ENCODE measurements around the gene TXLNG.

TXLNG gene

DNA sequence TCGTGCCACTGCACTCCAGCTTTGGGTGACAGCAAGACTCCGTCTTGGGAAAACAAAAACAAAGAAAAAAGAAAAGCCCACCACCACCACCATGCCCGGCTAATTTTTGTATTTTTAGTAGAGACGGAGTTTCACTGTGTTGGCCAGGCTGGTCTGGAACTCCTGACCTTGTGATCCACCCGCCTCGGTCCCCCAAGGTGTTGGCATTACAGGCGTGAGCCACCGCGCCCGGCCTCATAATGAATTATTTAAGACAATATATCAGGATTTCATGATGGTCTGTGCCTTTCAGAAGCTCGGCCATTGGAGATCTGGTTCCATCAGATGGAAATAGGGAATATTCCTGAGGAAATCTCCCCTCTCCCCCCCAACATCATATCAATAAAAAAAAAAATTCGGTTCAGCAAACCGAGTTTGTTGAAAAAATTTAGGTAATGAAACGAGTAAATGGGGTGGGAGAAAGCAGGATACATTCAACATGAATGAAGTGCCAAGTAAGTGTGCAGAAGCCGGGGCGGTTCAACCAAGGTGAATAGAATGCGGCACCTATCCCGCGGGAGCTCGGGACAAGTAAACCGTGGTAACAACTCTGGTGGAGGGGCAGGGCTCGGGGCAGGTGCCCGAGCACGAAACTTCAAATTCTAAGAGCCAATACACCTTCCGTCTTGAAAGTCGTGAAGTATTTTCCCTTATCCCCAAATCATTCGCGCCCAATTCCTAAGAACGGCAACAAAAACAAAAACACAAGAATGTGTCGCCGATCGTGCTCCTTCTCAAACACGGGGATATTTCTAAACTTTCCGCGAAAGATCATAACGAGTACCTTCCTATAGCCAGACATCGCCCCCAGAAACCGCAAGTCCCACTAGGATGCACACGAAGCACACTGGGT lies 773 bp upstream of the TXLNG start:
- DNase-seq, result no peak

DNA sequence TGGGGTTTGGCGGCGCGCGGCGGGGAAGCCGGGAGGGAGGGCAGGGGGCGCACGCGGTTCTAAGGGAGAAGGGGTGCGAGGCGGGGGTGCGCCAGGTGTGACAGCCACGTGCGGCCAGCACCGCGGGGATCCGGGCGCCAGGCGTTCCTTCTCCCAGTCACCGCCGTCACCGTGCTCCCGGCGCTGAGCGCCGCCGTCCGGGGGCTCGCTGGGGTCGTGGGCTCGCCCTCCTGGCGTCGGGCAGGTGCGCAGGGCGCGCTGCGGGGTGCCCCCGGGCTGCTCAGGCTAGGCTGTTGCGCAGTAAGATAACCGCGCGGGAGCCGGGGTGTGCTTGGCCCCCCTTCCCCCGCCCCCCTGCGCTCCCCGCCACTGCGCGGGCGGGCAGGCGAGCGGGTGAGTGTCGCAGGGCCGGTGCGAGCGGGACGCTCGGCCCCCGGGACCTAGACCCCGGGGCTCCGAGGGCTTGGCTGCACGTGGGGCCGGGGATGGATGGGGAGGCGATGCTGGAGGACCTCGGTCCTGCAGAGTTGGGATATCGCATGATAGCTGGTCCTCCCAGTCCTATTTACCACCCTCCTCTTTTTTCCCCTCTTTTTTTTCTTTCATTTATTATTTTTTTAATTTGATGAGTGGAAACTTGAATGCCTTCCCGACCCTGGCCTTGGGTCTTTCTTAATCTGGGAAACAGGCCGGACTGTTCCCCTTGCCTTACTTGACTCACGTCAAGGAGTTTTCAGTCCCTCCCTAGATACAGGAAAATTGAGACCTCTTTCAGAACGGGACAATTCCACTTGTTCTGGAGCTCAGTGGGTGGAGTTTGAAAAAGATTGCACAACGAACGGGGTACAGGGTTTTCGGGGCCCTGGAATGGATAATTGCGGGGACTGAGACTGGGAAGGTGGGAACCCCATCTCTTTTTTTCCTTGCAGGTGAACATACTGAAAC lies 797 bp downstream of the TXLNG start:
- DNase-seq, result no peak

DNA sequence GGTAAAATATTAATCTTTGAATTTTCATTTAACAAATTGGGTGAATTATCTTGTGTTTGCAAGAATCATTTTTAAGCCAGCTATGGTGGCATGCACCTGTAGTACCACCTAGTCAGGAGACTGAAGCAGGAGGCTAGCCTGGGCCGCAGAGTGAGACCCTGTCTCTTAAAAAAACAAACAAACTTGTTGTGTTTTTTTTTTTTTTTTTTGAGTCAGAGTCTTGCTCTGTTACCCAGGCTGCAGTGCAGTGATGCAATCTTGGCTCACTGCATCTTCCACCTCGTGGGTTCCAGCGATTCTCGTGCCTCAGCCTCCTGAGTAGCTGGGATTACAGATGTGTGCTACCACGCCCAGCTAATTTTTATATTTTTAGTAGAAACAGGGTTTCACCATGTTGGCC lies 2.2 kb downstream of the TXLNG start:
- no peak for DNase-seq

DNA sequence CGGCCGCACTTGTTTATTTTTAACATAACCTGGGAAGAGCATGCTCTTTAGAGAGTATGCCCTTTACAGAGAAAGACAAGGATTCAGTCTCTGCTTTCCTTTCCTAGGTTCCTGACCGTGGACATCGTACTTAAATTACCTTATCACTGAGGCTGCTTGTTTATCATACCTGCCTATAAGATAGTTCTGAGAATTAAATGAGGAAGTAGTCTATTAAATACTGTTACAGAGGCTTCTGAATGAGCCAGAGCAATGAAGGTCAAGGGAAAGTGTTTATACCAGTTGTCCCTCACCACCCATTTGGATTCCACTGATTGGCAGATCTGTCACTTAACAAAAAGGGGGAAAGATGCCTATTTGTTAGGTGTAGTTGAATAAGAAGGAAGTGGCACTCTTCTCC lies 10.0 kb downstream of the TXLNG start:
- DNase-seq, result no peak

DNA sequence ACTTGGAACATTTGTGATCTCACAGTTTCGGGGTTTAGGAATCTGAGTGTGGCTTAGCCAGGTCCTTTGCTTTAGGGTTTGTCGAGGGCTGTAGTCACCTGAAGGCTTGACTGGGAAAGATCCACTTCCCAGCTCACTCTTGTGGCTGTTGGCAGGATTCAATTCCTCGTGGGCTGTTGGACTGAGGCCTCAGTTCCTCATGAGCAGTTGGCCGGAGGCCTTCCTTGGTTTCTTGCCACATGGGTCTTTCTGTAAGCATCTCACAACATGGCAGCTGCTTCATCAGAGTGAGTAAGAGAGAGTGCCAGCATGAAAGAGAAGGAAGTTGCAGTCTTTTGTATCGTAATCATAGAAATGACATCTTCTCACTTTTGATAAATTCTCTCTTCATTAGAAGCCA lies 11.1 kb downstream of the TXLNG start:
- DNase-seq, result no peak

DNA sequence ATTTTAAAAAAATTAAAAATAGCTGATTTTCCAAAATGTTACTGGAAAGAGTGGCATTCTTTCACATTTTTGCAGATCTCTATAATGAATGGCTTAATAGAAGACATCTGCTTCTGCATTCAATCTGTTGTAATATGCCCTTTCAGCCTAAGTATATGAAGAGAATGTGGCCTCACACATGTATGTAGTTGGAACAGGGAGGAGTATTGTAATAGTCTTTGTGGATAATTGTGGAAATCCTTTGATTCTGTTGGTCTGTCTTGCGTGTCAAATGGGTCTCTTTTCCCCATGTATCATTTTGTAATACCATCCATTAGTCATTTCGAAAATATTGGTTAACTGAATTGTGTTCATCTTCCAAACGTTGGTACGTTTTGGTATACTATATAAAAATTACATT lies 11.6 kb downstream of the TXLNG start:
- no peak for DNase-seq

DNA sequence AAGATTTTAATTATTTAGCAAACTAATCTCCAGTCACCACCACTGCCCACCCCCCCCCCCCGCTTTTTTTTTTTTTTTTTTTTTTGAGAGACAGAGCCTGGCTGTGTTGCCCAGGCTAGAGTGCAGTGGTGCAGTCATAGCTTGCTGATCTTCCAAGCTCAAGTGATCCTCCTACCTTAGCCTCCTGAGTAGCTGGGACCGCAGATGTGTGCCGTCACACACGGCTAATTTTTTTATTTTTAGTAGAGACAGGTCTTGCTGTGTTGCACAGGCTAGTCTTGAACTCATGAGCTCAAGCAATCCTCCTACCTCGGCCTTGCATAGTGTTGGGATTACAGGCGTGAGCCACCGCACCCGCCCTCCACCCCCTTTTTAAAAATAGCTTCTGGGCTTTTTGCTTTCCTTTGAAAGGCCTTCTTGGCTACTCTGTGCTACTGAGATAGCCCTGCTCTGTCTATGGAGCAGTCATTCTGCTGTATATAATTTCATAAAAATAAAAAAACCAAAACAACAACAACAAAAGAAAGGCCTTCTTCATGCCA lies 18.7 kb downstream of the TXLNG start:
- no peak for DNase-seq

DNA sequence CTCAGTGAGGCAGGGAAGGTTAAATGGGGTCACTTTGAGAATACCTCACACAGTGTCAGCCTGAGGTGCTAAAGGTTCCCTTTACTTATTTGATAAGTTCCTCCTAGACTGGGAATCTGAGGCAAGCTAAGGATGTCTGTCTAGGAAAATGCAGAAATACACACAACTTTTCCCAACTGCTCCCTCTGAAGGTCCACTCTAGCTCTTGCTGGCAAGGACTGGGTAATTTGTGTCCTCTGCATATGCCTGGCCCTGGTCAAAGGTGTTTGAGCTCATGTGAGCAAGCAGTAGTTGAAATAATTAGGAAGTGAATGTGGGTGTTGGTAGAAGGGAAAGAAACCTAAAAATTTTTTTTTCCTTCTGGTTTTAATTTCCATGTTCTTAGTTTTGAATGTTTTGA lies 21.3 kb downstream of the TXLNG start:
- no peak for DNase-seq

DNA sequence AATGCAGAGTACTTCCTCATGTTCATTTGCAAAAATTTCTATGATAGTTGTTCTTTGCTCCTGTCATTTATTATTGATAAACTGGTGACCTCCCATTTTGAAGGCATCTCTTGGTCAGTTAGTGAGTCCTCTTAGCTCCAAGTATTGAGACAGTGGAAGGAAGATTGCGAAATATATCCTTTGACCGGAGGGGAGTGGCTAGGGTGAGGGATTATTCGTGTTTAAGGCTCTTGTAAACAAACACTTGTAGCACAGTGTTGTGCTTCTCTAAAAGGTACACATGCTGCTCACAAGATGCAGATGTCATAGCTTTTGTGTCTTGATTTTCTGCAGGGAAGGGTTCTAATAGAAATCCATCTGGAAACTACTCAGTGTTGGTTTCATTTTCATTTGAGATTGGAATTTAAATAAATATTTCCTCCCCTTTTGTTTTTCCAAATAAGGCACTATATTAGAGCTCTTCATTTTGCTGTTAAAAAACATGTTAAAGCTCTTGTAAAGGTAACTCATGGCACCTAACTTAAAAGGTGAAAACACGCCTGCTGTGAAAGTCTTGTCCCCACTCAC lies 21.8 kb downstream of the TXLNG start:
- no peak for DNase-seq

DNA sequence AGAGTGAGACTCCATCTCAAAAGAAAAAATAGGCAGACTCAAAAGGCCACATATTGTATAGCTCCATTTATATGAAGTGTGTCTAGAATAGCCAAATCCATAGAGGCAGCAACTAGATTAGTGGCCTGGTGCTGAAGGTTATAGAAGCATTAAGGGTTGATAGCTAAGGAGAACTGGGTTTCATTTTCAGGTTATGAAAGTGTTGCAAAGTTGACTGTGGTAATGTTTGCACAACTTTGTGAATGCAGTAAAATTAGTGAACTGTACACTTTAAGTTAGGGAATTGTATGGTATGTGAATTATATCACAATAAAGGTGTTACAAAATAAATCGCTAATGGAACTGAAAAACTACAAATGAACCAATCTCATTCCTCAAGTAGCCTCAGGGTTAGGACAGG lies 28.3 kb downstream of the TXLNG start:
- no peak for DNase-seq

DNA sequence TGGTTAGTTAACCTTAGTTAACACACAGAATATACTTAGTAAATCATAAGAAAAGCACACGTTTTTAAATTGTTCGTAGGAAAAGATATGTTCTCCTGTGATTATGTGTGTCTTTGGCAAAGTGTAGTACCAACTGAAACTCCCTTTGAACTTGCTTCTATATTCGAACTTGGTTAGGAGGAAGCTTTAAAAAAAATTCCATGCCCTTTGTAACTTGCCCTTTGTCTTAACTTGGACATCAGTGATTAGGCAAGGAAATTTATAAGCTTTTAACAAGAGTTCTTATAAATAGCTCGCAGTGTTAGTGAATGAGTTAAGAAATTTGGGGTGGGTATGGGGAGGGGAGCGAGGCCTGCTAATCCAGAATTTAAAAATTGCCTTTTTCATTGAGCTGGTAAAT lies 33.4 kb downstream of the TXLNG start:
- DNase-seq, result no peak

DNA sequence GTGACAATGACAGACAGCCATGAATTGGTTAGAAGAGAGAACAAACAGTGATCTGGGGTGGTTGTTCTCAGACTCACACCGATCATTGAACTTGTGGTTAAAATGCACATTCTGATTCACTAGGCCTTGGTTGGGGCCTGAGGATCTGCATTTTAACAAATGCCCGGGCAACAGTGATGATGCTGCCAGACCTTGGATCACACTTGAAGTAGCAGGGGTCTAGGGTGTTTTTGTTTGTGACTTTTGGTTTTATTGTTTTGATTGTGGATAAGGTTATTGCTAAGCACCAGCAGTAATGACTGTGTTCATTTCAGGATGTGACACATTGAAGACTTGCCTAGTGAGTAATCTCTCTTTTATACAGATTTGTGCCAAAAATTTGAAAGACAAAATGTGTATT lies 36.5 kb downstream of the TXLNG start:
- DNase-seq, result no peak

DNA sequence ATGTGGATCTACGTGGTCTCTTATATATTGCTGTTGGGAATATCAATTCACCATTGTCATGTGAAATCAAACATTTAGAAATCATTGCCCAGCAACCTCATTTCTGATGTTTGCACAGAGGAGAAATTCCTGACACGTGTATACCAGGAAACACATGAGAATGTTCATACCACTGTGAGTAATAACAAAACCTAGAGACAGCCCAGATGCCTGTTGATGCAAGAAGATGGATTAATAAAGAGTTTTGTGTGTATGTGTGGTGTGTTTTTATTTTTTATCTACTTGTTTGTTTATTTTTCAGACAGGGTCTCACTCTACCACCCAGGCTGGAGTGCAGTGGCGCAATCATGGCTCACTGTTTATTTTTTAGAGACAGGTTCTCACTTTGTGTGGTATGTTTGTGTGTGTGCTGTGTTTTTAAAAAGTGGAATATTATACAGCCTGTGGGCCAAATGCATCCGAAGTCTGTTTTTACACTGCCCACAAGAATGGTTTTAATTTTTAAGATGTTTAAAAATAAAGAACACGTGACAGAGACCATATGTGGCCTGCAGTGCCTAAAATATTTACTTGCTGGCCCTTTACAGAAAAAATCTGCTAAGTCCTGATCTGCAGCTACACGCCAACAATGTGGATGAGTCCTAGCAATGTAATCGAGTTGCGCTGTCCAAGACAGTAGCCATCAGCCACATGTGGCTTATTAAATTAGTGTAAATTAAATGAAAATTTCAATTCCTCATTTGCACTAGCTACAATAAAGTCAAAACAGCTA lies 39.2 kb downstream of the TXLNG start:
- DNase-seq, result no peak

DNA sequence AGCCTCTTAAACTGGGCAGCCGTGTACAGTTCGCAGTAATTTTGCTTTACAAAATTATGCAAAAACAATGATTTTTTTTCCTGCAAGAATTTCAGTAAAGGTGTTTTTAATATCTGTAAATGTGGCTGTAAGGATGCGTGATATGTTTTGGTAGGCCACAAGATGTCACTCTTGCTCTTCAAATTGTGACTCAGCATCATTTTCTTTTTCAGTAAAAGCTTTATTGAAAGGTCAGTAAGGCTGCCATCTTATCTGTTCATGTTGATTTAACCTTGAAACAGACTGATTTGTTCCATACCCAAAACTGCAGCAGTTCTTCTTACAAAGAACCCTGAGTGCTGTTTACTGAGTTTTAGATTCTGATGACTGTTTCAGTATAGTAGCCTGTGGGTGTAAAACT lies 39.9 kb downstream of the TXLNG start:
- peak; percentile 1 to 17 for DNase-seq

DNA sequence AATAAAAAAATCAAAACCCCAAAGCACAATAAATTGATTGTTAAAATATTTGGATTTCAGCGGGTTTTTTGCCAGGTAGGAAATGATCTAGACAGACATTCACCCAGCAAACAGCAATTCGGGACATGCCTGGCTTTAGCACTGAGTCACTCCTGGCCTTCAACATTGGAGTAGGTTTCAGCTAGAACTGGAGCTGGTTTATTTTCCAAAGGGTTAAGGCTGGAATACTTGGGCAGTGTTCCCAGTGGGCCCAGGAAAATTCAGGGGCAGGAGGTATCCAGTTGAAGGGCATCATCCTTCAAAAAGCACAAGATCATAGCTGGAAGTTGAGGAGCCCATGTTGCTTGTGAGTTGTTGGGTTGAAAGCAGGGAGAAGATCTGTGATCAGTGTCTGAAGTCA lies 41.0 kb downstream of the TXLNG start:
- DNase-seq, result no peak

DNA sequence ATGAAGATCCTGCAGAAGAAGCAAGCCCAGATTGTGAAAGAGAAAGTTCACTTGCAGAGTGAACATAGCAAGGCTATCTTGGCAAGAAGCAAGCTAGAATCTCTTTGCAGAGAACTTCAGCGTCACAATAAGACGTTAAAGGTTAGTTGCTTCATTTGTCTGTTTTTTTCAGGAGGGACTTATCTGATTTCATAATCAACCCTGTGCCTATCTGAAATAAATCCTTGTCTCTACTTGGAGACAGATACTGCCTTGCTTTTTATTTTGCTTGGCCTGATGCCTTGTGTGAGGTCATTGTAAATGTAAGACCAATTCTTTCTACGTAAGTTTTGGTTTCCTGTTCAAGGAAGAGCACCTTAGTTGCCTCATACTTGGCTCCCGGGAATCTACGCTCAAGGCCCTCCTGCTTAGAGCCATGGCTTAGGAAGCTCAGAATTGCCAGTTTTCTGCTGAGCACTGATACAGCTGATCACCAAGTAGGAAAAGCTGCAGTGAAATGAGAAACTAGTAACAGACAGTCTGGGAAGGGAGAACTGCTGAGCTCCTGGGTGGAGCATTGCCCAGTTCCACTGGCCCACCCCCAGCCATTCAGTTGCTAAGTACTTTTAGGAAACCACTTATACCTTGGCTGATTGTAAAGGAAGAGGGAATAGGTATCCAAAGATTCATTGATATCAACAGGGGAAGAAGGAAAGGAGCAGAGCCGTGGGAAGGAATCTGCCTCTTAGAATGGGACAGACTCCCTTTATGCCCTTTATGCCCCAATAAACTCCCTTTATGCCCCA lies 42.0 kb downstream of the TXLNG start:
- DNase-seq, result no peak

DNA sequence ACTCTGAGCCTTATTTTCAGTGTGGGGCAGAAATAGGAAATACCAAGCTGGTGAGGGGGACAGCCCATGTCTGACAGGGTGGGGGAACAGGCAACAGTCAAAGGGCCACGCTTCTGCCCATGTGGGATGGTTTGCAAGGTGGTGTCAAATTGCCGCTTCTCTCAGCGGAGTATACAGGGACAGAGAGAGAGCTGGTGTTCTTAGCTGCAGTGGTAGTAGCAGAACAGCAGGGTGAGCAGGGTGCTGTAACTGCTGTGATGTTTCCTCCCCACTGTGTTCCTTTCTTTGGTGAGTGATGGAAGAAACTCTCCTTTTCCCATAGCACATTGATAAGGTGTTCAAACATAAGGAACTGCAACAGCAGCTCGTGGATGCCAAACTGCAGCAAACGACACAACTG lies 46.0 kb downstream of the TXLNG start:
- DNase-seq, result no peak

DNA sequence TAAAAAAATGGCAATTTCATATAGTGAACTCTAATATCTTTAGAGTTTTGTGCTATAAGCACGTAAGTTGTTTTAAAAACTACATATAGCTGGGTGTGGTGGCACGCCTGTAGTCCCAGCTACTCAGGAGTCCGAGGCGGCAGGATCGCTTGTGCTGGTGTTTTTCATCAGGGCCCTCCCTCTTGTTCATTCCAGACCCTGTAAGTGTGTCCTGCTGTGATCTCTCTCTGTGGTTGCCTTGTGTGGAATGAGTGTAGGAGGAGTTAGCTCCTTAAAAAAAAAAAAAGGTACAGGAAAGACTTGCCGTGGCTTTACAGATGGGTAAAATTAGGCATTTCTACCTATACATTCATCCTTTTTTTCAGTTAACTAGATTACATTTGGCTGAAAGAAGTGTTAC lies 48.5 kb downstream of the TXLNG start:
- DNase-seq, result no peak

DNA sequence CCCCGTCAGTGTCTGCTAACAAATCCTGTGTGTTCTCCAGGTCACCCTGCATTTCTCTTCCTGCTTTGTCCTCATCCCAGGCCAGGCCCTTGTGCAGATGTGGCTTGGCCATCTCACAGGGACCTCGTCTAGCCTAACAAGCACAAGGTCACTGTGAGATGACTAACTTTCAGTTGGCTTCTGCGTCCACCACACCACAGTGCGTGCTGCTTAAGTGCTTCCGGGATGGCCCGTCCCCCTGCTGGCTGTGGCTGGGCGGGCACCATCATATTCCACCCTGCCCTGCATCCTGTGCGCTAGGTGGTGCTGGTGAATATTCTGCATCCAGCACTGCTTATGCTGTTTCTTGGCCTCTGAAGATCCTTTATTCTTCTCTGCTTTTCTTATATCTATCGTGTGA lies 50.1 kb downstream of the TXLNG start:
- no peak for DNase-seq

DNA sequence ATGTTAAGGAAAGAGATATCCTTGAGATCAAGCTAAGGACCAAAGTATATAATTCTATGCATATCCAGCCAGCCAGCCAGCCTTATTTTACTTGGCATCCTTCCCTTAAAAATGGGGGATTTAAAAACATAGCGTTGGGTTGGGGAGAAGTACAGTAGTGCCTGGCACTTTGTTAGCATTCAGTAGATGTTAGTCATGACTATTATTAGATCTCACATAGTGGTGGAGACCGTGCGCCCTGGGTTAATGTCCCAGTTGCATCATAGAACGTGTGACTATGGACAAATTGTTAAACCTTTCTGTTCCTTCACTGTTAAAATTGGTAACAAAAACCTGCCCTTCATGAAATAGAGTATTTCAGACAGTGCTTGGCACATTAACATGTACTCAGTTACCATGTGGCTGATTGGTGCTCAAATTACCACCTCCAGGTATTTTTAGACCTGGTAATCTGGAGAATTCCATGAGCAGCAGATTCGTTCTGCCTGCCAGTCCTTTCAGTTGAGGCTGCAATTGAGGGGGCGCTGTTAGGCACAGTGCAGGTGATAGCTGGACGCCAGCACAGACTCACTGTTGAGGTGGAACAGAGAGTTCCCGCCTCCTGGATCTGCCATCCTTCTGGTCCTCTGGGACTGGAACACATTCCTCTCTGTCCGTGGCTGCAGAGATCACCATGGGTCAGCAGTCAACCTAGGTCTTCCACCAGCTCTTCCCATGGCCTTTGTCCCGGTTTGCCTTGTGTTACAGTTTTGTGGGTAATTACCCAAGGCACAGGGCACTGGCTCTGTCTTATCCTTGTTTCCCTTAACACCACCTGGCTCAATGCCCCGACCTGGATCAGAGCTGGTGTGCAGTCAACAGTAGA lies 52.2 kb downstream of the TXLNG start:
- DNase-seq, result no peak
